Measurements from ENCODE around the gene BRD1. TPM values are rescaled to one million over a fixed set of nuclear protein-coding genes. Genes with fewer than 3 reads are reported as not detected.

BRD1 gene
- polyA plus RNA-seq, 3 donors = 0.61 to 13.8 (median 0.86) TPM

DNA sequence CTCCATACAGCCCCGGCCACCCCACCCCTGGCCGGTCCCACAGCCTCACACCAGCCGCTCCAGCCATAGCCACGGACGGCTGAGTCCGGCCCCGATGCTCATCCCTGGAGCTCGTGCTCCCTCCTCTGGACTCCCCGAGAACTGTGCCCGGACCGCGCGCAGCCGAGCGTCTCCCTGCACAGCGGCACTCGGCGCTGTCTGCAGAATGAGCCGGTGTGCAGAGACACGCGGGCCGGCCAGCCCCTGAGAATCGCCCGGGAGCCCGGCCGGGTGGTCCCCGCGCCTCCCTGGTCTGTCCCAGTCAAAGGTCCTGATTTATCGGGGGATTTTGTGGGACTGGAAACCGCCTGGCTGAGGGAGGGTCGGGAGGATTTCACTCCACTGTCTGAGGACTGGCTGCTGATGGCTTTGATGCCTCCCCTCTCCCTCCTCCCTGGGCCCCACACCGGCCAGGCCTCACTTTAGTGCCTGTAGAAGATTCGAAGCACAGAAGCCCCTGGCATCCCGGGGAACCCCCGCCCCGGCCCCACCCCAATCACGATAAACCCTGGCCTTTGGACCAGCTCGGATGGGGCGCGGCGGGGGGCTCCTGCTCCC lies 102.7 kb downstream of the BRD1 start:
- H3K27me3 Mint-ChIP-seq (ENCODE audit: low read depth in 3 of 3) = peaks cover 71 to 73% (median 72%) of the 10 kb centered on the region in 3 donors
- no peaks in the 10 kb centered on the region for H3K79me2 ChIP-seq (ENCODE audit: insufficient read depth, low read length)
- peak overlapping the region; percentile 21 for H3K9ac ChIP-seq (ENCODE audit: insufficient read depth, low read length, poor library complexity, severe bottlenecking)
- TF ChIP-seq CTCF (IDR thresholded peaks at IDR 0.05) = peak; percentile 50
- peak overlapping the region in 1 of 3 experiments; percentile 53 for H3K4me3 ChIP-seq (replicated peaks in 1 of 3; ENCODE audit: low read depth in 2 of 3, low read length in 3 of 3)
- peak overlapping the region; percentile 47 to 73 for H3K4me3 Mint-ChIP-seq
- H3K27ac Mint-ChIP-seq = no peak overlapping the region
- H2AFZ ChIP-seq (ENCODE audit: insufficient read depth, low read depth, low read length, poor library complexity, severe bottlenecking) = peak overlapping the region; percentile 70
- no peaks in the 10 kb centered on the region for H3K36me3 ChIP-seq (replicated peaks in 1 of 2; ENCODE audit: control insufficient read depth in 1 of 2, insufficient read depth in 2 of 2, low read length in 2 of 2)
- peak overlapping the region; percentile 67 for H3K4me2 ChIP-seq (replicated peaks; ENCODE audit: extremely low read depth, low read length, poor library complexity, severe bottlenecking)
- peaks cover 0 to 13% (median 5%) of the 10 kb centered on the region in 7 donors for H3K9me3 Mint-ChIP-seq
- H3K27ac ChIP-seq (ENCODE audit: low read depth in 1 of 2, low read length in 2 of 2) = no peak overlapping the region
- H4K20me1 ChIP-seq (ENCODE audit: insufficient read depth, low read length) = no peaks in the 10 kb centered on the region
- under 1% methylated on average over 21 of the region's 41 CpGs for WGBS (ENCODE audit: insufficient coverage)
- H3K4me1 ChIP-seq (ENCODE audit: control insufficient read depth in 1 of 2, insufficient read depth in 2 of 2, low read length in 2 of 2) = peaks cover 0 to 13% of the 10 kb centered on the region in 2 donors
- H3K9me3 ChIP-seq (replicated peaks in 1 of 2; ENCODE audit: control insufficient read depth in 1 of 2, insufficient read depth in 1 of 2, low read length in 2 of 2) = peaks cover 0 to 5% of the 10 kb centered on the region in 2 donors
- H3K27me3 ChIP-seq (ENCODE audit: control insufficient read depth in 2 of 2, insufficient read depth in 2 of 2, low read length in 2 of 2) = peaks cover 21 to 59% of the 10 kb centered on the region in 2 donors
- intact Hi-C loops (cut with micrococcal nuclease) = no loop called here
- peaks cover 8% of the 10 kb centered on the region for H3K4me1 Mint-ChIP-seq
- peak; percentile 1 to 19 (median 2) for DNase-seq
- H3K36me3 Mint-ChIP-seq = no peaks in the 10 kb centered on the region

GRCh38 chr22:49724030-49724892 lies 103.4 kb downstream of the BRD1 start:
- Mint-ChIP-seq H3K9me3 (peaks cover 0 to 13% (median 5%) of the 10 kb centered on the region in 7 donors), H3K4me1 (peaks cover 8% of the 10 kb centered on the region), H3K27ac (peak overlapping the region in 1 of 7 donors; percentile 5), H3K4me3 (peak overlapping the region; percentile 71 to 89), H3K27me3 (ENCODE audit: low read depth in 3 of 3) (peaks cover 66 to 68% (median 66%) of the 10 kb centered on the region in 3 donors), H3K36me3 (no peaks in the 10 kb centered on the region)
- 20% methylated on average over 53 of the region's 54 CpGs for WGBS (ENCODE audit: insufficient coverage)
- no peaks in the 10 kb centered on the region for H3K79me2 ChIP-seq (ENCODE audit: insufficient read depth, low read length)
- H3K4me1 ChIP-seq (ENCODE audit: control insufficient read depth in 1 of 2, insufficient read depth in 2 of 2, low read length in 2 of 2) = peaks cover 0 to 13% of the 10 kb centered on the region in 2 donors
- H3K4me2 ChIP-seq (replicated peaks; ENCODE audit: extremely low read depth, low read length, poor library complexity, severe bottlenecking) = peak overlapping the region; percentile 67
- peaks cover 21 to 59% of the 10 kb centered on the region in 2 donors for H3K27me3 ChIP-seq (ENCODE audit: control insufficient read depth in 2 of 2, insufficient read depth in 2 of 2, low read length in 2 of 2)
- H3K27ac ChIP-seq (ENCODE audit: low read depth in 1 of 2, low read length in 2 of 2) = no peak overlapping the region
- peaks cover 0 to 5% of the 10 kb centered on the region in 2 donors for H3K9me3 ChIP-seq (replicated peaks in 1 of 2; ENCODE audit: control insufficient read depth in 1 of 2, insufficient read depth in 1 of 2, low read length in 2 of 2)
- peak overlapping the region; percentile 21 for H3K9ac ChIP-seq (ENCODE audit: insufficient read depth, low read length, poor library complexity, severe bottlenecking)
- H3K4me3 ChIP-seq (replicated peaks in 1 of 3; ENCODE audit: low read depth in 2 of 3, low read length in 3 of 3) = peak overlapping the region in 2 of 3 experiments; percentile 4 to 53
- H3K36me3 ChIP-seq (replicated peaks in 1 of 2; ENCODE audit: control insufficient read depth in 1 of 2, insufficient read depth in 2 of 2, low read length in 2 of 2) = no peaks in the 10 kb centered on the region
- peak overlapping the region; percentile 70 for H2AFZ ChIP-seq (ENCODE audit: insufficient read depth, low read depth, low read length, poor library complexity, severe bottlenecking)
- intact Hi-C loops (cut with micrococcal nuclease) = no loop called here
- no peaks in the 10 kb centered on the region for H4K20me1 ChIP-seq (ENCODE audit: insufficient read depth, low read length)
- no peak for DNase-seq
- no peak for TF ChIP-seq CTCF (IDR thresholded peaks at IDR 0.05)

All from CD14-positive monocyte (primary cell).